Uterus (tissue), 4 donors: ENCODE data around the gene ASB6. TPM values are rescaled to one million over a fixed set of nuclear protein-coding genes. Genes with fewer than 3 reads are reported as not detected.

Experiments
- DNase-seq, 2 donors: peaks; one replicate each; pipeline ENCODE4 v3.0.0-alpha.2; 2019 to 2020
- H3K27ac ChIP-seq, 2 donors: fragments of 200-600 bp; sonication (generic); 1 replicate in 1 of 2; 2 replicates in 1 of 2; pipeline ENCODE4 v1.5.1; 2016 to 2018
- H3K27me3 ChIP-seq, 2 donors: fragments of 200-600 bp; sonication (generic); one replicate each; pipeline ENCODE4 v1.5.1; 2018 to 2019; ENCODE audit warnings: control low read depth in 1 of 2
- H3K36me3 ChIP-seq, 2 donors: fragments of 200-600 bp; sonication (generic); one replicate each; pipeline ENCODE4 v1.5.1; 2019; ENCODE audit warnings: control low read depth in 1 of 2
- H3K4me1 ChIP-seq, 2 donors: fragments of 200-600 bp; sonication (generic); one replicate each; pipeline ENCODE4 v1.5.1; 2018 to 2019; ENCODE audit warnings: control low read depth in 1 of 2
- H3K4me3 ChIP-seq, 2 donors: fragments of 200-600 bp; sonication (generic); 1 replicate in 1 of 2; 2 replicates in 1 of 2; pipeline ENCODE4 v1.5.1; 2018 to 2019; ENCODE audit warnings: mild to moderate bottlenecking in 1 of 2
- H3K9me3 ChIP-seq, 2 donors: fragments of 200-600 bp; sonication (generic); one replicate each; pipeline ENCODE4 v1.5.1; 2019; ENCODE audit warnings: control low read depth in 1 of 2
- POLR2A ChIP-seq, 2 donors: fragments of 450-650 bp; IDR thresholded peaks; one replicate each; pipeline ENCODE4 v1.6.1; 2016; ENCODE audit warnings: antibody characterized with exemption in 2 of 2, mild to moderate bottlenecking in 1 of 2, moderate library complexity in 1 of 2
- intact Hi-C: fragments of 100-400 bp; cut with DNase I; formaldehyde crosslinking; loops from one replicate; pipeline ENCODE4 v1.15.1; 2023; ENCODE audit warnings: low total_unique reads
- total RNA-seq, 4 donors: library from RNA; depleted of rRNA in 3 of 4; stranded (reverse); fragments of >200 nt in 3 of 4; gene quantifications; one replicate each; pipeline versions ENCODE4 v1.1.0 to v1.2.4, GENCODE V29; 2014 to 2023
- TF ChIP-seq, protein P1 (sequence below), 4 experiments: fragments of 200-600 bp in 2 of 4; fragments of 450-650 bp in 2 of 4; sonication (generic) in 2 of 4; IDR thresholded peaks; one replicate each; pipeline ENCODE4 v1.5.1; 2016 to 2019; ENCODE audit warnings: antibody characterized with exemption in 4 of 4, mild to moderate bottlenecking in 2 of 4, moderate library complexity in 1 of 4
- donor health status: DM: yes; HTN: yes; CAD: no.

ASB6 gene
- total RNA-seq, 4 donors from 2014 or later = 1.3 to 20.3 (median 8.5) TPM

DNA sequence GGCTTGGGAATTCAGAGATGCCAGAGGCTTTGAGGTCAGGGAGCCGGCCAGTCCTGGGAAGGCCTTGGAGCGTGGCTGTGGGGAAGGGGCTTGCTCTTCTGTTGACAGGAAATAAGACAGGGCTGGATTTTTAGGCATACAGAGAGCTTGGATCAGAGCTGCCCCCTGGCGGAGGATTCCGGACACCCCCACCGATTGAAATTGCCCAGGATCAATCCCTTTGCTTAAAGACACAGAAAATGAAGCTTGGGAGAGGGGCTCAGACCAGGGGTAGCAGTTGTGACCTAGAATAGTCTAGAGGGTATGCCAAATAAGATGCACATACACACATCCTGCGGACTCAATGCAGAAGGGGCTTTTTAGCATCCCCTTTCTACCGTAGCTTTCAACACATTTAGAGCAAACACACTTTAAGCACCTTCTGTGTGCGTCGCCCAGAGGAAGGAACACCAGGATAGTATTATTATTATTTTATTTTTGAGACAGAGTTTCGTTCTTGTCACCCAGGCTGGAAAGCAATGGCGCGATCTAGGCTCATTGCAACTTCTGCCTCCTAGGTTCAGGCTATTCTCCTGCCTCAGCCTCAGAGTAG is 17.7 kb downstream of the ASB6 start:
- TF ChIP-seq POLR2A (IDR thresholded peaks at IDR 0.05) = no peak
- TF ChIP-seq, protein P1, sequence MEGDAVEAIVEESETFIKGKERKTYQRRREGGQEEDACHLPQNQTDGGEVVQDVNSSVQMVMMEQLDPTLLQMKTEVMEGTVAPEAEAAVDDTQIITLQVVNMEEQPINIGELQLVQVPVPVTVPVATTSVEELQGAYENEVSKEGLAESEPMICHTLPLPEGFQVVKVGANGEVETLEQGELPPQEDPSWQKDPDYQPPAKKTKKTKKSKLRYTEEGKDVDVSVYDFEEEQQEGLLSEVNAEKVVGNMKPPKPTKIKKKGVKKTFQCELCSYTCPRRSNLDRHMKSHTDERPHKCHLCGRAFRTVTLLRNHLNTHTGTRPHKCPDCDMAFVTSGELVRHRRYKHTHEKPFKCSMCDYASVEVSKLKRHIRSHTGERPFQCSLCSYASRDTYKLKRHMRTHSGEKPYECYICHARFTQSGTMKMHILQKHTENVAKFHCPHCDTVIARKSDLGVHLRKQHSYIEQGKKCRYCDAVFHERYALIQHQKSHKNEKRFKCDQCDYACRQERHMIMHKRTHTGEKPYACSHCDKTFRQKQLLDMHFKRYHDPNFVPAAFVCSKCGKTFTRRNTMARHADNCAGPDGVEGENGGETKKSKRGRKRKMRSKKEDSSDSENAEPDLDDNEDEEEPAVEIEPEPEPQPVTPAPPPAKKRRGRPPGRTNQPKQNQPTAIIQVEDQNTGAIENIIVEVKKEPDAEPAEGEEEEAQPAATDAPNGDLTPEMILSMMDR (IDR thresholded peaks at IDR 0.05) = peak; percentile 56 to 61 (median 58)
- intact Hi-C loops = no loop called here
- peaks cover 4 to 14% of the 10 kb centered on the region in 2 donors for H3K4me1 ChIP-seq
- DNase-seq = no peak
- H3K27ac ChIP-seq = peak overlapping the region in 1 of 2 donors; percentile 12
- no peaks in the 10 kb centered on the region for H3K36me3 ChIP-seq
- no peak overlapping the region for H3K4me3 ChIP-seq
- no peaks in the 10 kb centered on the region for H3K9me3 ChIP-seq
- H3K27me3 ChIP-seq = no peaks in the 10 kb centered on the region

DNA sequence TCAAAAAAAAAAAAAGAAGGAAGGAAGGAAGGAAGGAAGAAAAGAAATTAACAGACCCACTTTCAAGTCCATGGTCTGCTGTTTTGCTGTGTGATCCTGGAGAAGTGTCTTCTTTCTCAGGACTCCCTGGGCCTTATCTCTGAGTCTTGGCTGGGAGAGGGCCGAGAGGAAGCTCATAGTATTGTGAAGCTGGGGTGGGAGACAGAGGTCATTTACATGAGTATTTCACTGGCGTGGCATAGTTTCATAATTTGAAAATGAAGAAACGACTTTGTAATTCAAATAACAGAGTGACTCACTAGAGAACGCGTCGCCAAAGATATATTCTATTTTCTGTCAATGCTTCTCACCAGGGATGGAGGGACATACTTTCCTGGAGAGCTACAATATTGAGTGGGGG is 18.6 kb downstream of the ASB6 start:
- intact Hi-C loops = no loop called here
- TF ChIP-seq, protein P1 (IDR thresholded peaks at IDR 0.05) = no peak
- TF ChIP-seq POLR2A (IDR thresholded peaks at IDR 0.05) = no peak
- no peak for DNase-seq
- Histone ChIP-seq H3K36me3 (no peaks in the 10 kb centered on the region), H3K27me3 (no peaks in the 10 kb centered on the region), H3K4me1 (peaks cover 4 to 12% of the 10 kb centered on the region in 2 donors), H3K9me3 (no peaks in the 10 kb centered on the region), H3K4me3 (no peak overlapping the region), H3K27ac (no peak overlapping the region)

DNA sequence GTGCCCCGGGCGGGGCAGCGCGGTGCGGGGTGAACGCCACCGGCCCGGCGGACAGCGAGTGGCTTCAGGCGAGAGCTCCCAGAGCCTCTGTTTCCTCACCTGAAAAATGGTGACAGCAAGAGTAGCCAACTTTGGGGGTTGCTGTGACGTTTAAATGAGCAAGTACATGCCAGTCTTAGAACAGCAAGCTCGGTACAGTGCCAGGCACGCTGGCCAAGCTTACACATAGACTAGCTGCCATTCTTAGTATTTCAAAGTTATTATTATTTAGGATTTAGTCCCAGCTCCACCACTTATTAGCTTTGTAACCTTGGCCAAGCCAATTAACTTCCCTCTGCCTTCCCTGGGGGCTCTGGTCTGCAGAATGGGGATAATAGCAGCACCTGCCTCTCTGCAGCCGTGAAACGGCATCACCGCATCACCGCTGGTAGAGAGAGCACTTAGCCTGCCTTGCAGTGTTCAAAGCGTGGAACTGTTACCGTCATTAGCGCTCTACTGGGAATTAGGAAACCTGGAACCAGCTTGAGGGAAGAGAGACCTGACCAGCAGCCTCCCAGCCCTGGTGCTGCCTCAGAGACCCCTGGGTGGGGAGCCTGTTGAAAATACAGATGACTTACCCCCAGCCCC is 21.2 kb downstream of the ASB6 start, which contains the start of gene C9orf50:
TSS of gene C9orf50 (minus strand) at position 433 of the 627 bp plus-strand sequence. CDS start 527 bp downstream, outside the sequence.
- no peaks in the 10 kb centered on the region for H3K4me1 ChIP-seq
- DNase-seq = no peak
- no peaks in the 10 kb centered on the region for H3K27me3 ChIP-seq
- peak within 1 kb of the TSS; percentile 26 to 35 for H3K4me3 ChIP-seq
- H3K9me3 ChIP-seq = no peaks in the 10 kb centered on the region
- intact Hi-C loops = no loop called here
- TF ChIP-seq, protein P1 (IDR thresholded peaks at IDR 0.05) = no peak
- no peak for TF ChIP-seq POLR2A (IDR thresholded peaks at IDR 0.05)
- no peak within 1 kb of the TSS for H3K27ac ChIP-seq
- H3K36me3 ChIP-seq = no peaks in the 10 kb centered on the region

DNA sequence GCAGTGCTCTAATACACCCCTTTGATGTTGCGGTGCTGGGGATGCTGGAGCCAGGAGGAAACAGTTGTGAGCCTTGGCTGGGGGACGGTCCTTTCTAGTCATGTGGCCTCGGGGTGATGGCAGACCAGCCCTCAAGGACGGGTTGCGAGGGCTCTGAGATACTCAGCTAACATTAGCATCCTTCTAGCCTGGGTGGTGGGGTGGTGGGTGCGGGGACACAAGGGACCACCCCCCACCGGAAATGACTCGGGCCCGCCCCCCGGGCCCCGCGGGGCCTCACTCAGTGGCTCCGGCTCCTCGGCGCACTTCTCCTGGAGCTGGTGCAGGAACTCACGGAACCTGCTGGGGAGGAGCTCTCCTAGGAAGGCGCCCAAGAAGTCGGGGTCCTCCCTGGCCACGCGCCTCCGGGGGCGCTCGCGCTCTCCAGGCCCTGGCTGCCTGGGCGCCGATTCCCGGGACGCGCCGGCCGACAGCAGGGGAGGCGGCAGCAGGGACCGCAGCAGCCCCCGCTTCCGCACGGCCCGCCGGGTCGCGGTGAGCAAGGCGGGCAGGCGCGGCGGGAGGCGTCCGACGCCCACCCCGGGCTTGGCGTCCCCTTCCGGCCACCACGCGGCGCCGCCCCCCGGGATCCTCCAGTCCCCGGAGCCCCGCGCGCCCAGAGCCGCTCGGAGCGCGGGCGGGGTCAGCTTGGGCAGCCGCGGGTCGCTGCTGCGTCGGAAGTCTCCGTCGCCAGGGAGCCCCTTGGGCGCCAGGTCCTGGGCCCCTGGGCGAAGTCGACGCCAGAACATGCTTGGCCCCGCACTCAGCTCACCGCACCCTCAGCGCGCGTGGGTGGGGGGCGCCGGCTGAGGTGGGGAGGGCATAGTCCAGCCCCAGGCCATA is 21.9 kb downstream of the ASB6 start:
- no peak for DNase-seq
- intact Hi-C loops = no loop called here

More for the DNA sequence above, 21.9 kb downstream of the ASB6 start:
- Histone ChIP-seq H3K27ac (no peak overlapping the region), H3K4me3 (peak overlapping the region; percentile 26 to 35), H3K36me3 (no peaks in the 10 kb centered on the region), H3K4me1 (no peaks in the 10 kb centered on the region), H3K9me3 (no peaks in the 10 kb centered on the region), H3K27me3 (no peaks in the 10 kb centered on the region)
- TF ChIP-seq POLR2A (IDR thresholded peaks at IDR 0.05) = no peak
- TF ChIP-seq, protein P1 (IDR thresholded peaks at IDR 0.05) = peak in 1 of 4 experiments; percentile 13
